ENCODE measurements around the gene SPNS2.

- TF ChIP-seq, protein P1, sequence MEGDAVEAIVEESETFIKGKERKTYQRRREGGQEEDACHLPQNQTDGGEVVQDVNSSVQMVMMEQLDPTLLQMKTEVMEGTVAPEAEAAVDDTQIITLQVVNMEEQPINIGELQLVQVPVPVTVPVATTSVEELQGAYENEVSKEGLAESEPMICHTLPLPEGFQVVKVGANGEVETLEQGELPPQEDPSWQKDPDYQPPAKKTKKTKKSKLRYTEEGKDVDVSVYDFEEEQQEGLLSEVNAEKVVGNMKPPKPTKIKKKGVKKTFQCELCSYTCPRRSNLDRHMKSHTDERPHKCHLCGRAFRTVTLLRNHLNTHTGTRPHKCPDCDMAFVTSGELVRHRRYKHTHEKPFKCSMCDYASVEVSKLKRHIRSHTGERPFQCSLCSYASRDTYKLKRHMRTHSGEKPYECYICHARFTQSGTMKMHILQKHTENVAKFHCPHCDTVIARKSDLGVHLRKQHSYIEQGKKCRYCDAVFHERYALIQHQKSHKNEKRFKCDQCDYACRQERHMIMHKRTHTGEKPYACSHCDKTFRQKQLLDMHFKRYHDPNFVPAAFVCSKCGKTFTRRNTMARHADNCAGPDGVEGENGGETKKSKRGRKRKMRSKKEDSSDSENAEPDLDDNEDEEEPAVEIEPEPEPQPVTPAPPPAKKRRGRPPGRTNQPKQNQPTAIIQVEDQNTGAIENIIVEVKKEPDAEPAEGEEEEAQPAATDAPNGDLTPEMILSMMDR (optimal IDR thresholded peaks at IDR 0.05 in 1 of 3, IDR thresholded peaks at IDR 0.05 in 1 of 3, conservative IDR thresholded peaks at IDR 0.05 in 1 of 3; ENCODE audit: extremely low read depth in 1 of 3, insufficient read depth in 2 of 3, low read length in 3 of 3) = no peak
- TF ChIP-seq EZH2 (IDR thresholded peaks at IDR 0.05; ENCODE audit: low read length) = no peak
These were observed 15.5 kb downstream of the SPNS2 start for GRCh38 chr17:4514206-4514605.
